GM12872 (cell line): Measurements from ENCODE around the gene PITPNB.

Experiments
- CTCF ChIP-seq: IDR thresholded peaks from 3 replicates; pipeline ENCODE4 v1.5.1; 2011; ENCODE audit warnings: low read depth, mild to moderate bottlenecking, low read length, moderate library complexity; ENCODE audit not compliant: insufficient read depth

The PITPNB gene

GRCh38 chr22:27802346-27803073, 116.5 kb downstream of the PITPNB start:
- TF ChIP-seq CTCF = no peak
